ENCODE measurements around the gene PEX13.
A peak's percentile ranks its signal among the peaks of the same experiment; 100 is the strongest.

PEX13 gene

DNA sequence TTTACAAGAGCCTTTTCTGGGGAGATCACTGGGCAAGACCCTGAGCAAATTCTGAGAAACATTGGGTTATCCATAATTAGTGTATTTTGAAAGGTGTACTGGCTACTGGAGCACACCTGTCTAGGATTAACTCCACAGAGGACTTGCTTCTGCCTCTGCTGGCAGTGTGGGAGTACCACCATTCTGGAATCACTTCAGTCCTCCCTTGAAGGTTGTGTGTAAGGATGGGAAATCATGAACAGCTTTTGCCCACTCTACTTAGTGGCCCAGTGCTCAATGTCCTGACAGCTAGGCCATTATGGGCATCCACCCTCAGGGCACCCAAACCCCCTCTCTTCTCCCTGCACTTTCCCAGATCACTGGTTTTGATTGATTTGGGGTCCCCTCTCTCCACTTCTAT is 40.0 kb downstream of the PEX13 start:
- Histone ChIP-seq H3K4me1 (ENCODE audit: control insufficient read depth in 2 of 2, insufficient read depth in 2 of 2, low read length in 2 of 2) (no peaks in the 10 kb centered on the region), H3K9me3 (ENCODE audit: control insufficient read depth in 2 of 2, low read length in 2 of 2) (no peaks in the 10 kb centered on the region), H3K4me3 (ENCODE audit: low read length in 2 of 2) (no peak overlapping the region), H3K36me3 (ENCODE audit: control insufficient read depth in 2 of 2, insufficient read depth in 2 of 2, low read length in 2 of 2) (peaks cover 4 to 5% of the 10 kb centered on the region in 2 donors), H3K27me3 (ENCODE audit: control insufficient read depth in 2 of 2, insufficient read depth in 2 of 2, low read length in 2 of 2) (no peaks in the 10 kb centered on the region), H3K27ac (ENCODE audit: low read depth in 2 of 2, low read length in 2 of 2) (no peak overlapping the region), H3K9ac (ENCODE audit: low read depth in 1 of 2, low read length in 2 of 2) (no peak overlapping the region)

- Histone ChIP-seq H3K9me3 (ENCODE audit: control insufficient read depth in 2 of 2, low read length in 2 of 2) (no peaks in the 10 kb centered on the region), H3K27me3 (ENCODE audit: control insufficient read depth in 2 of 2, insufficient read depth in 2 of 2, low read length in 2 of 2) (no peaks in the 10 kb centered on the region), H3K9ac (ENCODE audit: low read depth in 1 of 2, low read length in 2 of 2) (no peak overlapping the region)
Observed at GRCh38 chr2:61059382-61059781, 41.9 kb downstream of the PEX13 start.

GRCh38 chr2:61065714-61066709 is 48.5 kb downstream of the PEX13 start, which contains the start of gene SANBR:
SANBR (plus strand) TSS chr2:61065871; CDS start chr2:61070351, 4,480 bp downstream.
- Histone ChIP-seq H3K4me3 (ENCODE audit: low read length in 2 of 2) (peak within 1 kb of the TSS; percentile 84 to 85), H3K9ac (ENCODE audit: low read depth in 1 of 2, low read length in 2 of 2) (peak within 1 kb of the TSS; percentile 78 to 85), H3K27ac (ENCODE audit: low read depth in 2 of 2, low read length in 2 of 2) (peak within 1 kb of the TSS; percentile 86 to 89), H3K36me3 (ENCODE audit: control insufficient read depth in 2 of 2, insufficient read depth in 2 of 2, low read length in 2 of 2) (peaks cover 0 to 2% of the 10 kb centered on the region in 2 donors), H3K4me1 (ENCODE audit: control insufficient read depth in 2 of 2, insufficient read depth in 2 of 2, low read length in 2 of 2) (peaks cover 0 to 7% of the 10 kb centered on the region in 2 donors), H3K27me3 (ENCODE audit: control insufficient read depth in 2 of 2, insufficient read depth in 2 of 2, low read length in 2 of 2) (no peaks in the 10 kb centered on the region), H3K9me3 (ENCODE audit: control insufficient read depth in 2 of 2, low read length in 2 of 2) (no peaks in the 10 kb centered on the region)

More at GRCh38 chr2:61059382-61059781, 41.9 kb downstream of the PEX13 start:
- Histone ChIP-seq H3K4me1 (ENCODE audit: control insufficient read depth in 2 of 2, insufficient read depth in 2 of 2, low read length in 2 of 2) (no peaks in the 10 kb centered on the region), H3K36me3 (ENCODE audit: control insufficient read depth in 2 of 2, insufficient read depth in 2 of 2, low read length in 2 of 2) (peaks cover 4 to 5% of the 10 kb centered on the region in 2 donors), H3K27ac (ENCODE audit: low read depth in 2 of 2, low read length in 2 of 2) (no peak overlapping the region), H3K4me3 (ENCODE audit: low read length in 2 of 2) (no peak overlapping the region)

GRCh38 chr2:61074100-61074499 is 56.6 kb downstream of the PEX13 start:
- no peaks in the 10 kb centered on the region for H3K27me3 ChIP-seq (ENCODE audit: control insufficient read depth in 2 of 2, insufficient read depth in 2 of 2, low read length in 2 of 2)
- H3K9ac ChIP-seq (ENCODE audit: low read depth in 1 of 2, low read length in 2 of 2), result no peak overlapping the region
- H3K27ac ChIP-seq (ENCODE audit: low read depth in 2 of 2, low read length in 2 of 2), result no peak overlapping the region
- H3K9me3 ChIP-seq (ENCODE audit: control insufficient read depth in 2 of 2, low read length in 2 of 2), result no peaks in the 10 kb centered on the region
- H3K4me3 ChIP-seq (ENCODE audit: low read length in 2 of 2), result no peak overlapping the region
- no peaks in the 10 kb centered on the region for H3K4me1 ChIP-seq (ENCODE audit: control insufficient read depth in 2 of 2, insufficient read depth in 2 of 2, low read length in 2 of 2)
- H3K36me3 ChIP-seq (ENCODE audit: control insufficient read depth in 2 of 2, insufficient read depth in 2 of 2, low read length in 2 of 2), result peaks cover 6 to 7% of the 10 kb centered on the region in 2 donors

DNA sequence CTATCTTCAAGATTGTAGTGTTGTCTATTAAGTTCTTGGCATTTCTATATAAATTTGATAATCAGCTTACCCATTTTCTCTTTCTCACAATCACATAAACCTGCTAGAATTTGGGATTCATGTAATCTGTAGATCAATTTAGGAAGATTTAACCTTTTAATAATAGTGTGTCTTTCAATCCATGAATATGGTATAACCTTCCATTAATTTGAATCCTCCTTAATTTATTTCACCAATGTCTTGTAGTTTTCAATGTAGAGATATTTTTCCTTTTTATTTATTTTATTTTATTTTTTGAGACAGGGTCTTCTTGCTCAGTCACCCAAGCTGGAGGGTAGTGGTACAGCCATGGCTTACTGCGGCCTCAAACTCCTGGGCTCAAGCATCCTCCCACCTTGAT is 68.4 kb downstream of the PEX13 start:
- no peak overlapping the region for H3K27ac ChIP-seq (ENCODE audit: low read depth in 2 of 2, low read length in 2 of 2)
- peaks cover 0 to 8% of the 10 kb centered on the region in 2 donors for H3K36me3 ChIP-seq (ENCODE audit: control insufficient read depth in 2 of 2, insufficient read depth in 2 of 2, low read length in 2 of 2)
- no peaks in the 10 kb centered on the region for H3K4me1 ChIP-seq (ENCODE audit: control insufficient read depth in 2 of 2, insufficient read depth in 2 of 2, low read length in 2 of 2)
- no peaks in the 10 kb centered on the region for H3K27me3 ChIP-seq (ENCODE audit: control insufficient read depth in 2 of 2, insufficient read depth in 2 of 2, low read length in 2 of 2)
- H3K9me3 ChIP-seq (ENCODE audit: control insufficient read depth in 2 of 2, low read length in 2 of 2), result no peaks in the 10 kb centered on the region
- no peak overlapping the region for H3K9ac ChIP-seq (ENCODE audit: low read depth in 1 of 2, low read length in 2 of 2)
- H3K4me3 ChIP-seq (ENCODE audit: low read length in 2 of 2), result no peak overlapping the region

- no peaks in the 10 kb centered on the region for H3K9me3 ChIP-seq (ENCODE audit: control insufficient read depth in 2 of 2, low read length in 2 of 2)
- no peak overlapping the region for H3K27ac ChIP-seq (ENCODE audit: low read depth in 2 of 2, low read length in 2 of 2)
- no peaks in the 10 kb centered on the region for H3K27me3 ChIP-seq (ENCODE audit: control insufficient read depth in 2 of 2, insufficient read depth in 2 of 2, low read length in 2 of 2)
- H3K4me1 ChIP-seq (ENCODE audit: control insufficient read depth in 2 of 2, insufficient read depth in 2 of 2, low read length in 2 of 2), result no peaks in the 10 kb centered on the region
- H3K4me3 ChIP-seq (ENCODE audit: low read length in 2 of 2), result no peak overlapping the region
- H3K9ac ChIP-seq (ENCODE audit: low read depth in 1 of 2, low read length in 2 of 2), result no peak overlapping the region
- H3K36me3 ChIP-seq (ENCODE audit: control insufficient read depth in 2 of 2, insufficient read depth in 2 of 2, low read length in 2 of 2), result peaks cover 0 to 6% of the 10 kb centered on the region in 2 donors
Observed at GRCh38 chr2:61089797-61090196, 72.3 kb downstream of the PEX13 start.

DNA sequence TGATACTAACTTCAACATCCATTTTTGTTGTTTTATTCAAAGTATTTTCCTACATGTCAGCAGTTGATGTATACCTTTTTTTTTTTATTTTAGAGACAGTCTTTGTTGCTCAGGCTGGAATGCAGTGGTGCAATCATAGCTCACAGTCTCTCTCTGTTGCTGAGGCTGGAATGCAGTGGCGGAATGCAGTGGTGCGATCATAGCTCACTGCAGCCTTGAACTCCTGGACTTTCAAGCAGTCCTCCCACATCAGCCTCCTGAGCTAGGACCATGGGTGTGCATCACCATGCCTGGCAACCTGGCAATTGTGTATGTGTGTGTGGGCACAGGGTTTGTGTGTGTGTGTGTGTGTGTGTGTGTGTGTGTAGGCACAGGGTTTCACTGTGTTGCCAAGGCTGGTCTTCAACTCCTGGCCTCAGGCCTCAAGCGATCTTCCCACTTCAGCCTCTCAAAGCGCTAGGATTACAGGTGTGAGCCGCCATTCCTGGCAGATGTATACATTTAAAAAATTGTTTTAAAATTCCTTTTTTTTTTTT is 72.9 kb downstream of the PEX13 start:
- H3K9ac ChIP-seq (ENCODE audit: low read depth in 1 of 2, low read length in 2 of 2), result no peak overlapping the region
- H3K27me3 ChIP-seq (ENCODE audit: control insufficient read depth in 2 of 2, insufficient read depth in 2 of 2, low read length in 2 of 2), result no peaks in the 10 kb centered on the region
- no peaks in the 10 kb centered on the region for H3K9me3 ChIP-seq (ENCODE audit: control insufficient read depth in 2 of 2, low read length in 2 of 2)
- H3K36me3 ChIP-seq (ENCODE audit: control insufficient read depth in 2 of 2, insufficient read depth in 2 of 2, low read length in 2 of 2), result peaks cover 0 to 6% of the 10 kb centered on the region in 2 donors
- H3K27ac ChIP-seq (ENCODE audit: low read depth in 2 of 2, low read length in 2 of 2), result no peak overlapping the region
- no peak overlapping the region for H3K4me3 ChIP-seq (ENCODE audit: low read length in 2 of 2)
- H3K4me1 ChIP-seq (ENCODE audit: control insufficient read depth in 2 of 2, insufficient read depth in 2 of 2, low read length in 2 of 2), result no peaks in the 10 kb centered on the region

GRCh38 chr2:61091485-61091884 is 74.0 kb downstream of the PEX13 start:
- Histone ChIP-seq H3K9ac (ENCODE audit: low read depth in 1 of 2, low read length in 2 of 2) (no peak overlapping the region), H3K36me3 (ENCODE audit: control insufficient read depth in 2 of 2, insufficient read depth in 2 of 2, low read length in 2 of 2) (peaks cover 0 to 6% of the 10 kb centered on the region in 2 donors), H3K9me3 (ENCODE audit: control insufficient read depth in 2 of 2, low read length in 2 of 2) (no peaks in the 10 kb centered on the region), H3K4me3 (ENCODE audit: low read length in 2 of 2) (no peak overlapping the region), H3K27ac (ENCODE audit: low read depth in 2 of 2, low read length in 2 of 2) (no peak overlapping the region), H3K27me3 (ENCODE audit: control insufficient read depth in 2 of 2, insufficient read depth in 2 of 2, low read length in 2 of 2) (no peaks in the 10 kb centered on the region), H3K4me1 (ENCODE audit: control insufficient read depth in 2 of 2, insufficient read depth in 2 of 2, low read length in 2 of 2) (no peaks in the 10 kb centered on the region)

- H3K9me3 ChIP-seq (ENCODE audit: control insufficient read depth in 2 of 2, low read length in 2 of 2), result no peaks in the 10 kb centered on the region
- no peak overlapping the region for H3K9ac ChIP-seq (ENCODE audit: low read depth in 1 of 2, low read length in 2 of 2)
- H3K36me3 ChIP-seq (ENCODE audit: control insufficient read depth in 2 of 2, insufficient read depth in 2 of 2, low read length in 2 of 2), result no peaks in the 10 kb centered on the region
- no peaks in the 10 kb centered on the region for H3K27me3 ChIP-seq (ENCODE audit: control insufficient read depth in 2 of 2, insufficient read depth in 2 of 2, low read length in 2 of 2)
- no peaks in the 10 kb centered on the region for H3K4me1 ChIP-seq (ENCODE audit: control insufficient read depth in 2 of 2, insufficient read depth in 2 of 2, low read length in 2 of 2)
- H3K4me3 ChIP-seq (ENCODE audit: low read length in 2 of 2), result no peak overlapping the region
- H3K27ac ChIP-seq (ENCODE audit: low read depth in 2 of 2, low read length in 2 of 2), result no peak overlapping the region
Observed at GRCh38 chr2:61096438-61096837, 78.9 kb downstream of the PEX13 start.

DNA sequence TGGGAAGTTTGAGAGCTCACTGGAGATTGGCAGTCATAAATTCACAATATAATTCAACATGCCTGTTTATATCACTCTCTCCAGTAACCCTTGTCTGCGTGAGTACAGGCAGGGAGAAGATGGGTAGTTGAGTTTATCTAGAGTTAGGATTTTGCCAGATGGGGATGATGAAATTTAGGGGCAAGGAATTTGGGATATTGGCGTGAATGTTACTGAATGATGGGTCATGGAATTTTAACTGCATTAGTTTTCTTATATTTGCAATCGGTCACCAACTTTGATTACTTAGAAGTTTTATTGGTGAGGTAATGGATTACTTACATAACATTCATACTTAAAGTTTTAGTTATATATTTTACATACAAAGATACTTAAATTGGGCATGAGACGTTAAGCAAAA is 83.3 kb downstream of the PEX13 start:
- Histone ChIP-seq H3K36me3 (ENCODE audit: control insufficient read depth in 2 of 2, insufficient read depth in 2 of 2, low read length in 2 of 2) (peaks cover 0 to 4% of the 10 kb centered on the region in 2 donors), H3K4me3 (ENCODE audit: low read length in 2 of 2) (no peak overlapping the region), H3K9me3 (ENCODE audit: control insufficient read depth in 2 of 2, low read length in 2 of 2) (no peaks in the 10 kb centered on the region), H3K4me1 (ENCODE audit: control insufficient read depth in 2 of 2, insufficient read depth in 2 of 2, low read length in 2 of 2) (no peaks in the 10 kb centered on the region), H3K27me3 (ENCODE audit: control insufficient read depth in 2 of 2, insufficient read depth in 2 of 2, low read length in 2 of 2) (no peaks in the 10 kb centered on the region), H3K9ac (ENCODE audit: low read depth in 1 of 2, low read length in 2 of 2) (no peak overlapping the region), H3K27ac (ENCODE audit: low read depth in 2 of 2, low read length in 2 of 2) (no peak overlapping the region)

Data from mucosa of rectum (tissue), 2 donors.